HepG2 (cell line): ENCODE data around the gene IQCN. TPM values are rescaled to one million over a fixed set of nuclear protein-coding genes. Genes with fewer than 3 reads are reported as not detected.

Experiments
- ATRX ChIP-seq: sonication (generic); formaldehyde crosslinking; IDR thresholded peaks from 2 replicates; pipeline ENCODE4 v1.4.0; 2020; ENCODE audit warnings: missing genetic modification reagents, borderline replicate concordance
- FOXM1 ChIP-seq: sonication (generic); formaldehyde crosslinking; IDR thresholded peaks from 2 replicates; pipeline ENCODE4 v1.5.0; 2020; ENCODE audit warnings: missing genetic modification reagents
- HNRNPH1 ChIP-seq: fragments of 200-400 bp; formaldehyde crosslinking; optimal IDR thresholded peaks from 2 replicates; pipeline ENCODE3; 2017; ENCODE audit warnings: mild to moderate bottlenecking, low read depth, low read length
- MIER2 ChIP-seq: IDR thresholded peaks from 2 replicates; pipeline ENCODE4 v1.6.1; 2016; ENCODE audit warnings: missing biosample characterization, missing genetic modification reagents
- MNT ChIP-seq: fragments of 450-650 bp; IDR thresholded peaks from 2 replicates; pipeline ENCODE4 v1.6.1; 2016
- PAXIP1 ChIP-seq: sonication (generic); formaldehyde crosslinking; conservative IDR thresholded peaks from 2 replicates; pipeline ENCODE4 v1.4.0; 2020; ENCODE audit warnings: mild to moderate bottlenecking, missing genetic modification reagents, moderate library complexity
- SCMH1 ChIP-seq: sonication (generic); formaldehyde crosslinking; IDR thresholded peaks from 2 replicates; pipeline ENCODE4 v1.9.0; 2021; ENCODE audit warnings: missing genetic modification reagents, mild to moderate bottlenecking, borderline replicate concordance
- SOX13 ChIP-seq, 3 experiments: fragments of 450-650 bp in 1 of 3; sonication (generic) in 1 of 3; formaldehyde crosslinking in 1 of 3; IDR thresholded peaks in 2 of 3; conservative IDR thresholded peaks in 1 of 3; 2 replicates each; pipeline versions ENCODE4 v1.5.0 to v1.6.1; 2016 to 2020; ENCODE audit warnings: antibody characterized with exemption in 1 of 3, mild to moderate bottlenecking in 1 of 3, missing compliant biosample characterization in 1 of 3, missing genetic modification reagents in 1 of 3, moderate library complexity in 1 of 3
- TGIF2 ChIP-seq: IDR thresholded peaks from 2 replicates; pipeline ENCODE4 v1.6.1; 2016; ENCODE audit warnings: control low read depth, missing compliant biosample characterization
- ZFP1 ChIP-seq: IDR thresholded peaks from 2 replicates; pipeline ENCODE4 v1.6.1; 2016
- ZHX1 ChIP-seq: sonication (generic); formaldehyde crosslinking; IDR thresholded peaks from 2 replicates; pipeline ENCODE4 v1.8.1; 2022; ENCODE audit warnings: low read depth, mild to moderate bottlenecking, missing genetic modification reagents
- ZNF225 ChIP-seq: sonication (generic); formaldehyde crosslinking; IDR thresholded peaks from 2 replicates; pipeline ENCODE4 v1.4.0; 2020; ENCODE audit warnings: mild to moderate bottlenecking, missing genetic modification reagents
- ZNF256 ChIP-seq: sonication (generic); formaldehyde crosslinking; conservative IDR thresholded peaks from 2 replicates; pipeline ENCODE4 v1.4.0; 2020; ENCODE audit warnings: missing genetic modification reagents
- ZNF331 ChIP-seq: sonication (generic); formaldehyde crosslinking; IDR thresholded peaks from 2 replicates; pipeline ENCODE4 v1.4.0; 2020; ENCODE audit warnings: missing genetic modification reagents
- ZNF496 ChIP-seq: sonication (generic); formaldehyde crosslinking; IDR thresholded peaks from 2 replicates; pipeline ENCODE4 v1.8.1; 2023; ENCODE audit warnings: mild to moderate bottlenecking, moderate library complexity, missing genetic modification reagents; ENCODE audit not compliant: insufficient replicate concordance
- ZNF704 ChIP-seq: sonication (generic); formaldehyde crosslinking; IDR thresholded peaks from 2 replicates; pipeline ENCODE4 v1.8.1; 2023; ENCODE audit warnings: mild to moderate bottlenecking, inconsistent platforms, moderate library complexity, missing genetic modification reagents, borderline replicate concordance
- ZNF747 ChIP-seq: sonication (generic); formaldehyde crosslinking; IDR thresholded peaks from 2 replicates; pipeline ENCODE4 v1.8.1; 2023; ENCODE audit warnings: missing genetic modification reagents, mild to moderate bottlenecking, borderline replicate concordance
- ZSCAN20 ChIP-seq: sonication (generic); formaldehyde crosslinking; IDR thresholded peaks from 2 replicates; pipeline ENCODE4 v1.4.0; 2020; ENCODE audit warnings: missing genetic modification reagents, mild to moderate bottlenecking, borderline replicate concordance
- polyA plus RNA-seq, 8 experiments: library from polyadenylated mRNA; depleted of rRNA in 3 of 8; stranded (reverse) in 7 of 8; unstranded in 1 of 8; fragments of >200 nt; fragmentation: Illumina TruSeq in 4 of 8; extraction: Trizol in 4 of 8; gene quantifications; 2 replicates each; pipeline versions ENCODE4 v1.2.1 to v1.2.3, GENCODE V29; 2011 to 2016; ENCODE audit warnings: low read depth in 4 of 8, missing spikeins in 1 of 8, mixed read lengths in 1 of 8; ENCODE audit not compliant: insufficient read depth in 1 of 8
- total RNA-seq, 5 experiments: library from RNA; depleted of rRNA; stranded (reverse); fragments of >200 nt; fragmentation: Illumina TruSeq; extraction: Trizol; gene quantifications; 2 replicates each; pipeline ENCODE4 v1.2.3, GENCODE V29; 2016; ENCODE audit warnings: low read depth in 1 of 5

IQCN gene
- total and polyA plus RNA-seq, 2 of the 13 experiments (the other 11 are each of a cell fraction or from before 2014, with no cell fraction given), result 0.04 to 0.18 TPM

GRCh38 chr19:18317961-18318800 lies 43.9 kb upstream of the IQCN start (continued):
- TF ChIP-seq MIER2 (CRISPR knock-in tag), result no peak
- TF ChIP-seq ZNF256, result no peak
- no peak for TF ChIP-seq ZNF747 (CRISPR knock-in tag)
- no peak for TF ChIP-seq ZHX1 (CRISPR knock-in tag)
- TF ChIP-seq ZSCAN20 (CRISPR knock-in tag), result no peak
- peak; percentile 72 for TF ChIP-seq PAXIP1 (CRISPR knock-in tag)
- TF ChIP-seq ZFP1 (CRISPR knock-in tag), result no peak
- TF ChIP-seq SCMH1, result no peak
- TF ChIP-seq ZNF331 (CRISPR knock-in tag), result 0 out of 2 replicates have a peak, but pooled peaks have one; percentile 29
- TF ChIP-seq ATRX (CRISPR knock-in tag), result no peak
- no peak for TF ChIP-seq ZNF225
- TF ChIP-seq TGIF2 (CRISPR knock-in tag), result no peak
- TF ChIP-seq HNRNPH1, result no peak
- TF ChIP-seq MNT, result no peak
- TF ChIP-seq ZNF704 (CRISPR knock-in tag), result peak; percentile 59; the same call in 1 of the 2 replicates
- TF ChIP-seq ZNF496 (CRISPR knock-in tag), result no peak
- TF ChIP-seq FOXM1 (CRISPR knock-in tag), result no peak
- no peak for TF ChIP-seq SOX13 (IDR thresholded peaks at IDR 0.05)
- TF ChIP-seq SOX13 (CRISPR knock-in tag; conservative IDR thresholded peaks at IDR 0.05 in 1 of 2, IDR thresholded peaks at IDR 0.05 in 1 of 2), result peak in 1 of 2 experiments; percentile 66; a peak in 2 of 4 replicates
